NCI-H146 treated with DMSO at 0.1 percent for 48 hours (cell line): Measurements from ENCODE around the gene EHMT1.
A peak's percentile ranks its signal among the peaks of the same experiment; 100 is the strongest.

Source experiments
- DNase-seq: peaks from one replicate; lab custom pipeline; 2025; ENCODE audit not compliant: unreplicated experiment; lab: John Stamatoyannopoulos, UW

EHMT1 gene

GRCh38 chr9:137781906-137782585 is 163.2 kb downstream of the EHMT1 start:
- DNase-seq = no peak

GRCh38 chr9:137783521-137783920 is 164.7 kb downstream of the EHMT1 start:
- no peak for DNase-seq

- DNase-seq = no peak
These were observed 165.2 kb downstream of the EHMT1 start for GRCh38 chr9:137784046-137784445.

GRCh38 chr9:137784641-137785513 is 166.1 kb downstream of the EHMT1 start:
- DNase-seq = no peak

GRCh38 chr9:137785704-137786161 is 166.9 kb downstream of the EHMT1 start:
- DNase-seq = peak; percentile 90

GRCh38 chr9:137786511-137786920 is 167.7 kb downstream of the EHMT1 start:
- no peak for DNase-seq

GRCh38 chr9:137787381-137787780 is 168.6 kb downstream of the EHMT1 start:
- no peak for DNase-seq

GRCh38 chr9:137787786-137788505 is 169.1 kb downstream of the EHMT1 start:
- no peak for DNase-seq

- DNase-seq = no peak
These were observed 169.9 kb downstream of the EHMT1 start for GRCh38 chr9:137788561-137789294.

- DNase-seq = no peak
These were observed 170.6 kb downstream of the EHMT1 start for GRCh38 chr9:137789295-137789895.

- DNase-seq = no peak
These were observed 173.1 kb downstream of the EHMT1 start for GRCh38 chr9:137791947-137792346.

- DNase-seq = no peak
These were observed 174.5 kb downstream of the EHMT1 start for GRCh38 chr9:137793196-137793841.

GRCh38 chr9:137795156-137795666 is 176.4 kb downstream of the EHMT1 start:
- DNase-seq = no peak

GRCh38 chr9:137797206-137798120 is 178.7 kb downstream of the EHMT1 start:
- DNase-seq = peak; percentile 6

GRCh38 chr9:137798142-137798541 is 179.3 kb downstream of the EHMT1 start:
- no peak for DNase-seq

GRCh38 chr9:137798901-137799629 is 180.3 kb downstream of the EHMT1 start:
- no peak for DNase-seq

- DNase-seq = no peak
These were observed 180.8 kb downstream of the EHMT1 start for GRCh38 chr9:137799630-137799983.
